GM21367 (cell line): Measurements from ENCODE around the gene MTG2.

Source experiments
- ATAC-seq: cut with Tn5 transposase; IDR thresholded peaks from one replicate; pipeline ENCODE4 v1.9.1; 2021; ENCODE audit not compliant: unreplicated experiment

MTG2 gene

DNA sequence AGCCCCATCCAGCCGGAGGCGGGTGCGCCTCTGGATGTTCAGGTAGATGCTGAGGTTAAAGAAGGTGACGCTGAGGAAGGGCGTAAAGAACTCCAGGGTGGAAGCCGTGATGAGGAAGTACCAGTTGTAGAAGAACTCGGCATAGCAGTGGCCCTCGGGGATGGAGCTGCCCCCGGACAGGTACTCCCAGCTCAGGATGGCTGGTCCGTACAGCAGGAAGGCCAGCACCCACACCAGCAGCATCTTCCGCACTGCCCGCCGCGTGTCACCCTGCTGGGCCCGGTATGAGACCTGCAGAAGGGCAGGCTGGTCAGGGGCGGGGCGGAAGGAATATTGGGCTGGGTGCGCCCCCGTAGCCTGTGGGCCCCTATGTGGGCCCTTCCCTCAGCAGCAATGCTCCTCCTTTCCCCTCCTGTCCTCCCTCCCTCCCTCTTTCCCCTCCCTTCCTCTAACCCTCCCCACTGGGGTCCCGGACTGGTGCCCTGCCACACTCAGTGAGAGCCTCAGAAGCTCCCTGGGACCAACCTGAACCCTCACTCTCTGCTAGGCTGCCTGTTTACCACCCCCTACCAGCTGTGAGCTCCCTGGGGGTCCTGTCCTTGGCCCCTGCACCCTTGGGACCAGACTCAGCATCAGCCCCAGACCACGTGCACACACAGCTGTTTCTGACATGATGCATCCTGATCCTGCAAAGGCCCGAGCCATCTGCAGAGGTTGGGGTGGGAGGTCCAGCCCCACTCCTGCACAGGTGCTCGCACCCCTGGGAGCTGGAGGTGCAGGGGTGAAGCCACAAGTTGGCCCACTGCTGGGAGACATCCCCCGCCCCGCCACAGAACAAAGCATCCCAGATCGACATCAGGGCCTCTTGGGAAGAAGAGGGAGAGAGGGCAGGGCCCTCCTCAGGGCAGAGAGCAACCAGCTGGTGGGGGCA, 34.1 kb downstream of the MTG2 start:
- ATAC-seq, result no peak

DNA sequence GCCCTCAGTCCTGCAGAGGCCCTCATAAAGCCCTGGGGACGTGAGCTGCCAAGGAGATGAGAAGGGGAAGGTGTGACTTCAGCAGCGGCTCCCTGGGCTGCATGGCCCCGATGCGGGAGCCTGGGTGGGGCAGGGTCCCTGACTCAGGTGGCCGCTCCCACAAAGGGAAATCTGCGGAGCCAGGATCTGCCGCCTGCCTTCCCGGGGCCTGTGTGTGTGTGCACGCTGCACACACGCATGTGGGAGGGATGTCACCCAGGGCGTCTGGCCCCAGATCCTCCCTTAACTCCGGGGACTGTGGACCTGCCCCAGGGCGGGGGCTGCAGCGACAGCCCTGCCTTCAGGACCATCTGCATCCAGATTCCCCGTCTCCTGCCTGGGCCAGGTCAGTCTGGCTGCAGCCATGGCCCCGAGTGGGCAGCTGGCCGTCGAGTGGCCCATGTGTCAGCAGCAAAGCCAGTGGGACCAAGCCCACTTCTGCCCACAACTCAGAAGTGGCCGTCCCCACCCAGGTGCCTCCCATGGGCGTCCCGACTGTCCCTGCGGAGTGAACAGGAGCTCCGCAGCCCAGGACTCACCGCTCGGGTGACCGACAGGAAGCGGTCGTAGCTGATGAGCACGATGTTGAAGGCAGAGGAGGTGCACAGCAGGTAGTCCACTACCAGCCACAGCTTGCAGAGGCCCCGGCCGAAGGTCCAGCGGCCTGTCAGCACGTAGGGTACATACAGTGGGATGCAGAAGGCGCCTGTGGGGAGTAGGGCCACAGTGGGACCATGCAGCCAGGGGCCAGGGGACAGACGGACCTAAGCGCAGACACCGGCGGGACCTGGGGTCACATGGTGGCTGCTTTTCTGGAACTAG, 35.3 kb downstream of the MTG2 start:
- no peak for ATAC-seq

DNA sequence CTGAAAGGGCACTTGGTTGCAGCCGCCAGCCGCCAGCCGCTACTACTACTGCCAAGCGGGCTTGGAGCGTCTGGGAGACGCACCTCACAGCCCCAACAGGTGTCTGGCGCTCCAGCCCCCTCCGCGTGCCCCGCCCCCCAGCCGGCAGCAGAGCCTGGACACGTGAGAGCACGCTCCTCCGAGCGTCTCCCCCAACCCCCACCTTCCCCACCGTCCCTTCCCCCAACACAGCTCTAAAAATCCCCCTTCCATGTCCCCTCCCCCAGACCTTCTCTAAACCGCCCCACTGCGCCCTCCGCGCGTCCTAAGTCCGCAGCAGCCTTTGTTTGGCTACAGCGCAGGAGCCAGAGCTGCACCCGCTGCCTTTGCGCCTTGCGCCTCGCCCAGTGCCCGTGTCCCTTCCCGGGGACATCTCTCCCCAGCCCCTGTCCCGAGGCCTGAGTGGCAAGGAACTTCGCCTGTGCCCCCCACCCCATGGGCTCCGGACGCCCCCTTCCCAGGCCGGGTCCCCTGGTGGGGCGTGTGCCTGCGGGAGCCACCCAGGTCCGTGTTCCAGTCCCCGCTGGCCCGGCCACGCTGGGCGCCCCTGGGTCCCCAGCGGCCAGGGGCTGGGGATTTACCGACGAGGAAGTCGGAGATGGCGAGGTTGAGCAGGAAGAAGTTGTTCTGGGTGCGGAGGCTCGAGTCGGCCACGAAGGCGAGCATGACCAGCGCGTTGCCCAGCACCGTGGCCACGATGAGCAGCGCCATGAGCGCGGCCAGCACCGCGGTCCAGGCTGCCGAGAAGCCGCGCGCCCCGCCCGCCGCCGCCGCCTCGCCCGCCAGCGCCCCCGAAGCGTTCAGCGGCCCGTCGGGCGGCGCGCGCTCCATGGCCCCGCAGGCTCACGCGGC, 36.5 kb downstream of the MTG2 start:
- ATAC-seq, result no peak

DNA sequence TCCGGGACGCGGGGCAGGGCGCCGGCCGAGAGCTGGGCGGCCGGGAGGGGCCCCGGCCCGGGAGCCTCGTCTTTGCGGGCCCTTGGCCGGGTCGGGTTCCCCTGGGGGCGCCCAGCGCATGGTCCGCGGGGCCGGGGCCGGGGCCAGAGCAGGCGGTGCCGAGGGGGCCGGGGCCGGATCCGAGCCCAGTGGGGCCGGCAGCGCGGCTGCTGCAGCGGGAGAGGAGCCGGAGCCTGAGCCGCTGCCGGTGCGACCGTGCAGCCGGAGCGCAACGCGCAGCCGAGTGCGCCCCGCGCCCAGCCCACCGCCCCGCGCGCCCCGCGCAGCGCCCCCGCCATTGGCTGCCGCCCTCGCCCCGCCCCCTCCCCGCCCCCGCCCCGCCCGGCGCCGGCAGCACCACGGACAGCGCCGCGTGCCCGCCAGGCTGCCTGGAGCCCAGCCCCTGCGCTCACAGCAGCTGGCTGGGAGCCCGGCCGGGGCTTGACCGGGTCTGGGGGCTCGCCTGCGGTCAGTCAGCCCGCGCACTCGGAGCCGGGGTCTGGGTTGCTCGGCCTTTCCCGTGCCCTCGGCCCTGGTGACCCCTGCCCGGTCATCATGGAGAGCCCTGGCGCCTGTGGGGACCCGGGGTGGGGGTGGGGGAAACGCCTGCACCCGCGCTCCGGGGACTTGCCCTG, 37.3 kb downstream of the MTG2 start, which contains the start of gene HRH3:
HRH3 (minus strand) TSS at position 287 of the 674 bp plus-strand sequence. CDS start 308 bp downstream, outside the sequence.
- ATAC-seq, result no peak

DNA sequence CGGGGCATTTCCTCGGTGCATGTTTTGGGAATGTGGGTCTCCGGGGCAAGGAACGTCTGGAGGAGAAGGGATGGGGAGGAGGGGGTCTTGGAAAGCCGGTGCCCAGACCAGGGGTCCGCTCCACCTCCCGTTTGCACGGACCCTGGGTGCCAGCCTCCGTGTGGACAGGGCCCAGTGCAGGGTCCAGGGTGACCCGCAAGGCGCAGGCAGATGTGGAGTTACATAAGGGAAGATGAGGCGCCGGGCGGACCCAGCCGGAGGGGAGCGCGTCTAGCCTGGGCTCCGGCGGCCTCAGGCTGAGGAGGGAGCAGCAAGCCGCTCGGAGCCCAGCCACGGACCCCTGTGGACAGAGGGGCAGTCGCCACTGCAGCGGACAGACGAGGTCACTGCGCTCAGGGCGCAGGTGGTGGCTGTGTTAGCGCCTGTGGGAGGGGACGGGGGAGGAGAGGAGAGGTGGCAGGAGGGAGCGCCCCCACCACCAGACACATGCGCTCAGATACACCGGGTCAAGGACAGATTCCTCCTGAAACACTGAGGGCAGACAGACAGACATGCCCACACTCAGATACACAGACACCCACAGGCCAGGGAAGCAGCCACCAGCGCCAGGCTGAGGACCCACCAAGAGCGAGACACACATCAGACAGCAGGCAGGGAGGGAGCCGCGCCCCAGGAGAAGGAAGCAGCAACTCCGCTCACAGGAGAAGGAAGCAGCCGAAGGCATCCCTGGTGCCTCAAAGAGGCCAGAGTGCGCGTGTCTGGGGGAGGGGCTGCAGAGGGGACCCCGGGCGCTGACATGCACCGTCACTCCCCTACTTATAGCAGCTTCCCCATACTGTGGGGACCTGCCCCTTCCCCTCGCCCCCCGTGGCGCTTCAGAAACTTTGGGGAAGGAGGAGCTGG, 38.1 kb downstream of the MTG2 start:
- no peak for ATAC-seq

DNA sequence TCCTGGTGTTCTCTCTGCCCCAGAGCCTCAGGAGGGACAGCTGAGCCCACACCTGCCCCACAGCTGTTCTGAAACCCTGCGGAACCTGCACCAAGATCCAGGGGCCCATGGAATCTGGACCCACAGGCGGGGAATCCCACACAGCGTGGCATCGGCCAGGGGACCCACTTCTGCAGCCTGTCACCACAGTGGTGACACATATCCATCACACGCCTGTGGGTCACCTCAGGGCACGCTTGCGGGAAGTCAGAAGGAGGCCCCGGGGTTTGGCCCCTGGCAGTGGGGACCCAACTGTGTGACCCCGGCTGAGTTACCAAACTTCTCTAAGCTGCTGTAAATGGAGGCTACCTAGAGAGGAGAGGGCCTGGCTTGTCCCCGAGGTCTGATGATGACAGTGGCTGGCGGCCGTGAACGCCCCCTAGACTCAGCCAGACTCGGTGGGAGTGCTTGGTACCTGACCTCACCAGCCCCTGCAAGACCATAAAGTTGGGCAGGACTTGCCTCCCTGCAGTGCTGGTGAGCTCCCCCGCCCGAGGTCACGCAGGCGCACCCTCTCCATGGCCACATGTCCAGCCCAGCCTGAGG, 39.5 kb downstream of the MTG2 start:
- ATAC-seq, result no peak

DNA sequence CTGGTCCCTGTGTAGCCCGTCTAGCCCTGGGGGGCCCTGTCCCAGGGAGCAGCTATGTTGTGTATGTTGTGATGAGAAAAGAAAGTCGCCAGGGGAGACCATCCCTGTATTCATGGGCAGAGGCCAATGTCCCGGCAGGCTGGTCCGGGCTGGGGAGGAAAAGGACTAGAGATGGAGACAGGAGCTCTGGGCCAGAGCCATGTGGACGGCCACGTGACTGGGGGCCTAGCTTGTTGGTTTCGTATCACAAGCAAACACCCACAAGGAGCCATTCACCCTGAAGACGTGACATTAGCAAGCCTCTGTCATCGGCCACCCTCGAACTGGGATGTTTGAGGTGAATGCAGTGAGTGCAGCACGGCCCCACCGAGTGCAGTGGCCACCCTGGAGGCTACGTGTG, 40.1 kb downstream of the MTG2 start:
- ATAC-seq, result no peak

DNA sequence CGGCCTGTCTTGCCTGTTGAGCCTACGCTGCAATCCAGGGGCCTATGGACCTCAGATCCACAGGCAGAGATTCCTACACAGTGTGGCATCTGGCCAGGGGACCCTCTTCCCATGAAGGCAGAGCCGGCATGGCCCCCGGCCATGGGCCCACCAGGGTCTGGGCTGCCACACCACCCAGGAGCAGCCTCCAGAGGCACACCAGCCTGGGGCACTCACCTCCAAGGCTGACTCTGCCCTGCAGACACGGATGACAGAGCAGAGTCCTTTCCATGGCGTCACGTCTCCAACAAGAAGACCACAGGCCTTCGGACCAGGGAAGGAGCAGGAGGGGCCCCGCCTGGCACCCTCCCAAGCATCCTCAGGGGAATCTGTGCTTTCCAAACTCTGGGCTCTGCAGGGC, 40.7 kb downstream of the MTG2 start:
- no peak for ATAC-seq

DNA sequence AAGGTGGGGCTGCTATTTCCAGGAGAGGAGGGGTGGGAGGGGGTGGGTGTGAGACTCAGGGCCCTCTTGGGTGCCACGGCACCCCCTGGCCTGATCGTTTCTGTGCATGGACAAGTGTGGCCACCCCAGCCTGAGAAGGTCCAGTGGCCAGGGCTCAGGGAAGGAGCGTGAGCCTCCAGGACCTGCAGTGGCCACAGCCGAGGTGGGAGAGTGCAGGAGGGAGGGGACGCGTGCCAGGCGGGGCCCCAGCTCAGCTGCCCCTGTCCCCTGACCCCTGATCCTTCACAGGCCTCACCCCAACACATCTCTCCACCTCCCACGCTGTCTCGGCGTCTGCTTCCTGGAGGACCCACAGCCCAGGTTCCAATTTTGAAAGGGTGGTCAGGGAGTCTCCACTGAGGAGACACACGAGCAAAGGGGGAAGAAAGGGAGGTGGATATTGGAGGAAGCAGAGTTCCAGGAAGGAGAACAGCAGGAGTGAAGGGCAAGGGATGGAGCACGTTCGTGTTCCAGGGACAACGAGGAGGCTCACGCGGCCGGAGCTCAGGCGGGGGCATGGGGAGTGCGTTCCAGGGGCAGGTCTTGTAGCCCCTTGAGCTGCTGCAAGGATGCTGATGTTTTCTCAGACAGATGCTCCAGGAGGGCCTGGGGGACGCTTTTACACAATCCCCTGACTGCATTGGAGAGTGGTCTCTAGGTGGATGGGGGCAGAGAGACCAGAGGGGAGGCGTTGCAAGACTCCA, 41.5 kb downstream of the MTG2 start:
- no peak for ATAC-seq

DNA sequence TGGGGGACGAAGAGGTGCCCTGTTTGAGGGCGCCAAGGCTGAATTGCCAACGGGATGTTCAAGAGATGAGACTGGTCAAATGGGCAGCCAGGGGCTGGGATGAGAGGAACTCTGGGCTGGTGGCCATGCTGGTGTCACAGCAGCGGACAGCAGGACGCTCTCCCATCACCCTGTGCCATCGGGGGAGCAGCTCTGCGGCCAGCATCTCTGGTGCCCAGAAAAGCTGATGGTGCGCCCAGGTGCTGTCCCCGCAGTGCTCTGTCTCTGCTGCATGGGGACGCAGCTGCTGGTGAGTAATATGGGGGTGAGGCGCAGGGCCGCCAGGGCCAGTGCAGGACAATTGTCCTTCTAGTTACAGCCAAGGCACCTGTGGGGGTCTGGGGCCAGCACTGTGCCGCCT, 42.2 kb downstream of the MTG2 start:
- no peak for ATAC-seq

DNA sequence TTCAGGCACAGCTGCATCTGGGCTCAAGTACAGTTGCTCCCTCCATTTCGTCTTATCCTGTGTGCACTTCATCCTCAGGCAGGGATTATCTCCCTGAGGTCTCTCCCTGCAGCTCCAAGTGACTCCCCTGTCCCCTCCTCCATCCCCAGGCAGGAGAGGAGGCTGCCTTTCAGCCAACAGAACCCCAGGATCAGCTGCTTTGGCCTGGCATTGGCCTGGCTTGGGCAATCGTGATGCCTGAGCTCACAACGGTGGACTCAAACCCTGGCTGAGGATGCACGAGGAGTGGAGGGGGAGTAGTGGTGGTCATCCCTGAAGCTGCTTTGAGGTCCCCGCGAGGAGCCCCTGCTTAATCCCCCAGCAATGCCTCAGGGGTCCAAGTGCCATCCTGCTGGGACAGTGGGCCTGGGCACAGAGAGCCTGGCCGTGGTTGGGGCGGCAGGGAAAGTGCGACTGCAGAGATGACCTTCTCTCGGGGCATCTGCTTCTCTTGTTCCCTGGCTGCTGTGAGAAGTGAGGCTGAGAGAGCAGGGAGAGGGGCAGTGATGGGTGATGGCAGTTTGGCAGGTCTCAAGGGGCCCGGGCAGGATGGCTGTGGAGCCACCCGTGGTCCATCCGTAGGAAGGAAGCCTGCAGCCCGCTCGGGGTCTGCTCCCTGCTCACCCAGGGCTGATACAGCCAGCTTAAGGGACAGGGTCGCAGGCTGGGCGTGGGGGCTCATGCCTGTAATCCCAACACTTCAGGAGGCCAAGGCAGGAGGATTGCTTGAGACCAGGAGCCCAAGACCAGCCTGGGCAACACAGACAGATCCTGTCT, 43.2 kb downstream of the MTG2 start:
- no peak for ATAC-seq

DNA sequence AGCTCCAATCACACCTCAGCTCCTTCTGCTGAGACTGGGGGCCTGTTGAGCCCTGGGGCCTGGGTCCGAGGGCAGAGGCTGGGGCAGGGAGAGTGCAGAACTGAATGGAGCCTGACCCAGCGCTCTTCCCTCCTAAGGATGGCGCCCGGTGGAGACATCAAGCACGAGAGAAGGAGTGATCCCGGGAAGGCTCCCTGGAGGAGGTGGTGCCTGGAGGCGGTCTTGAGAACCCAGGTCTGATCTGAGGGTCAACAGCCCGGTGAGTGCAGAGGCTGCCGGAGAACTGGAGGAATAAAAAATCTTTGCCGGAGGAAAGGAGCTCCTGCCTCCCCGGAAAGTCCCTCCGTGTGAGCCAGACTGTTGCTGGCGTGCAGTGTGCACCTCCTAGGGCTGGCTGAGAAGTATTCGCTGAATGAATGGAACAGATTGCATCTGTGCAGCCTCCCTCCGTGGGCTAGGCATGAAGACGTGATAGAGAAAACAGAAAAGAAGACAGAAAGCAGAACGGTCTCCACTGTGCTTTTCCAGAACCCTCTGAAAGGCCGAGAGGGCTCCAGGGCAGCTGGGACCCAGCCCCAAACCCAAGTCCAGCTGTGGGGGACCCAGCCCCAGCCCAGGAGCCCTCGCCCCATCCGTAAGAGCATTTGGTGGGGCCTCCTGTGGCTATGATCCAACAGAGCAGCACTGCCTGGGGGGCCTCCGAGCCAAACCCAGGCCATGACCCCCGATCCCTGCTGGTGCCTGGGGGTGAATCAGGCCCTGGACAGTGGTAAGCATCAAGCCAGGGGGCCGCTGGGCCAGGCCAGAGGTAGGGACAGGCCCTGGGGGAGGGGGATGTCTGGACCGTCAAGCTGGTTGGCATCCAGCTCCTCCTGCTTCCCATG, 44.1 kb downstream of the MTG2 start:
- ATAC-seq, result no peak

DNA sequence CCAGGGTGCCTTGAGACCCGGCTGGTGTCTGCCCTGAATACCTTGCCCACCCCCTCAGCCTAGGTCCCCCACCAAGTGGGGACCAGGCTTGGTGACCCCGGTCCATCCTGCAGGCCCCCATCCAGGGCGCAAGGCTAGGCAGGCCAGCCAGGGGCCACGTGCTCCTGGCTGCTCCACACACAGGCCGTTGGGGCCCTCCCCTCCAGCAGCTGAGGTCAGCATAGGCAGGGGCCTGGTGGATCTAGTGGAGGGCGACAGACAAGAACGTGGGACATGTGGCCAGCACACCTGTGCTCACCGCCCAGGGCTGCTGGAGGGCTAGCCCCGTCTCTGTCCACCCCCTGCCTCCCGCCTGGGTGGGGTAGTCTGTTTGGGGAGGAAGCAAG, 44.8 kb downstream of the MTG2 start:
- no peak for ATAC-seq

DNA sequence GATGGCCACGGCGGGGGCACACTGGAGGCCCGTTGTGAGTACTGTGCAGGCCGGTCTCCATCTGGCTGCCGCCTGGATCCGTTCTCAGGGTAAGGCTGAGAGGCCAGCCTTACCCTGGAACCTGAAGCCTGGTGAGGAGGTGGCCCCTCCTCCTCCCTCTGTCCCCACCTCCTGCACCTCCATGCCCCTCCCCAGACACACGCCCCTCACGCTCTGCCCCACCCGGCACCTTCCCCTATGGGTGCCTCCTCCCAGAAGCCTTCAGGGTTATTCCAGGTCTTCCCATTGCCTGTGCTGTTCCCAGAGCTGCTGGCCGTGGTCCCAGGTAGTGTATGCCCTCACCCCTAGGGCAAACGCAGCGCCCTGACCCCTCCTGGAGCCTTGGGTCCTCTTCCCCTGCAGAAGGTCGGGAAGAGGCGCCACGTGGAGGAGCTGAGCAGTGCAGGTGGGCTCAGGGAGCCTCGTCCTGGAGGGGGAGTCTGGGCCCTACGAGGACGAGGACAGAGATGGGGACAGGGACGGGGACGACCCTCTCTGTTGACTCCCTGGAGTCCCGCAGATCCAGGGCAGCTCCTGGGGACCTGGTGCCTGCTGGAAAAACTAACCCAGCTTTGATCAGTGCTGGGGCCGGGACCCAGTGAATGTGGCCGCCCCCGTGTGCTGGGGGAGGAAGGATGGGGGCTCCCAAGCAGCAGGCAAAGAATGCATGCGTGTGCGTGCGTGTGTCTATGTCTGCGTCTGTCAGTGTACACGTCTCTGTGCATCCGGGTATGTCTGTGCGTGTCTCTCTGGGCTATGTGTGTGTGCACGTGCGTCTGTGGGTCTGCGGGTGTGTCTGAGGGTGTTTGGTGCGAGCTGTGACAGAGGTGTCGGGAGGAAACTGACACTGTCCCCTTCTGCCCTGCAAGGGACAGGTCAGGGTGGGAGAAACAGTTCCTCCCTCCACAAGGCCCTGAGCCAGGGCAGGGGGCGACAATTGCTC, 45.4 kb downstream of the MTG2 start:
- no peak for ATAC-seq

DNA sequence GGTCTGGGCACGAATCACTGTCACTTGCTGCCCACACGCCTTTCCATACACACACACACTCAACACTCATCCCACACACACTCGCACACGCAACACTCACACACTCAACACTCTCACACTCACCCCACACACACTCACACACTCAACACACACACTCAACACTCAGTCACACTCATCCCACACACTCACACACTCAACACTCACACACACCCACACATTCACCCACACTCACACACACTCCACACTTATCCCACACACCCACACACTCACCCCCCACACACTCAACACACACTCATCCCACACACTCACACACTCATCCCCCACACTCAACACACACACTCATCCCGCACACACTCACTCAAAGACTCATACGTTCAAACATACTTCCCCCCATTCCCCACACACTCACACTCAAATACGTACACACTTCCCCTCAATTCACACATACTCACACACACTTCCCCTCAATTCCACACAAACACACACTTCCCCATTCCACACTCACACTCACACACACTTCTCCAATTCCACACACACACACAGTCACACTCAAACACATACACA, 46.2 kb downstream of the MTG2 start:
- no peak for ATAC-seq
